Natural killer cell (primary cell): ENCODE data around the gene ZNF778. TPM values are rescaled to one million over a fixed set of nuclear protein-coding genes. Genes with fewer than 3 reads are reported as not detected.

Experiments used
- ATAC-seq, 3 donors: fragments of 150-1000 bp in 2 of 3; fragments of 200-7000 bp in 1 of 3; cut with Tn5 transposase; 1 replicate in 1 of 3; 2 replicates in 2 of 3; pipeline ENCODE4 v1.10.0; 2021; ENCODE audit warnings: mild to moderate bottlenecking in 2 of 3, moderate library complexity in 2 of 3
- DNase-seq, 2 donors: peaks; one replicate each; pipeline versions ENCODE4 v3.0.0 to v3.0.0-alpha.2; 2013 to 2021; ENCODE audit warnings: mixed read lengths in 1 of 2
- H3K27ac ChIP-seq: one replicate; pipeline ENCODE4 v1.5.1; 2013; ENCODE audit warnings: mild to moderate bottlenecking, low read length
- H3K27me3 ChIP-seq: one replicate; pipeline ENCODE4 v1.6.1; 2013; ENCODE audit warnings: low read length; ENCODE audit not compliant: control insufficient read depth, insufficient read depth
- H3K36me3 ChIP-seq: one replicate; pipeline ENCODE4 v1.6.1; 2013; ENCODE audit warnings: low read length; ENCODE audit not compliant: control insufficient read depth, insufficient read depth
- H3K4me1 ChIP-seq: one replicate; pipeline ENCODE4 v1.6.1; 2013; ENCODE audit warnings: low read length; ENCODE audit not compliant: control insufficient read depth, insufficient read depth
- H3K4me3 ChIP-seq: one replicate; pipeline ENCODE4 v1.5.1; 2013; ENCODE audit warnings: low read length
- H3K9me3 ChIP-seq: one replicate; pipeline ENCODE4 v1.6.1; 2013; ENCODE audit warnings: low read length; ENCODE audit not compliant: control insufficient read depth, insufficient read depth
- H3K27ac Mint-ChIP-seq, 2 donors: one replicate each; pipeline ENCODE4 v1.8.0; 2022; ENCODE audit warnings: mild to moderate bottlenecking in 2 of 2, mixed read lengths in 2 of 2, moderate library complexity in 1 of 2
- H3K27me3 Mint-ChIP-seq, 2 donors: one replicate each; pipeline ENCODE4 v1.8.0; 2022; ENCODE audit warnings: low read depth in 2 of 2, mixed read lengths in 2 of 2
- H3K36me3 Mint-ChIP-seq: one replicate; pipeline ENCODE4 v1.8.0; 2022; ENCODE audit warnings: mixed read lengths
- H3K4me1 Mint-ChIP-seq, 2 donors: one replicate each; pipeline ENCODE4 v1.8.0; 2022; ENCODE audit warnings: mixed read lengths in 2 of 2
- H3K4me3 Mint-ChIP-seq: one replicate; pipeline ENCODE4 v1.8.0; 2022; ENCODE audit warnings: mild to moderate bottlenecking, moderate library complexity, mixed read lengths
- H3K9me3 Mint-ChIP-seq, 2 donors: one replicate each; pipeline ENCODE4 v1.8.0; 2022; ENCODE audit warnings: mixed read lengths in 2 of 2
- WGBS: methylation state at CpG from one replicate; pipeline ENCODE4 v1.1.7; 2013; ENCODE audit warnings: missing lambda C conversion rate; ENCODE audit not compliant: insufficient coverage; 5-methylcytosine and 5-hydroxymethylcytosine counted together
- intact Hi-C: fragments of 100-400 bp; cut with micrococcal nuclease; formaldehyde crosslinking; loops from one replicate; pipeline ENCODE4 v1.14.2; 2022
- total RNA-seq, 4 donors: library from RNA; stranded (reverse); fragments of 120-200 nt in 1 of 4; gene quantifications; one replicate each; pipeline versions ENCODE4 v1.2.3 to v1.2.4, GENCODE V29; 2013 to 2022
- TF ChIP-seq, protein P1 (sequence below): fragments of 200-600 bp; IDR thresholded peaks from one replicate; pipeline ENCODE4 v1.8.0; 2022; ENCODE audit warnings: antibody characterized with exemption

Gene ZNF778
- 10 to 100 TPM in 2 of 3 donors, 1 to 10 TPM in 1; 7.0 to 14.1 (median 11.8) TPM for total RNA-seq
- total RNA-seq (2013), result 11.3 TPM

DNA sequence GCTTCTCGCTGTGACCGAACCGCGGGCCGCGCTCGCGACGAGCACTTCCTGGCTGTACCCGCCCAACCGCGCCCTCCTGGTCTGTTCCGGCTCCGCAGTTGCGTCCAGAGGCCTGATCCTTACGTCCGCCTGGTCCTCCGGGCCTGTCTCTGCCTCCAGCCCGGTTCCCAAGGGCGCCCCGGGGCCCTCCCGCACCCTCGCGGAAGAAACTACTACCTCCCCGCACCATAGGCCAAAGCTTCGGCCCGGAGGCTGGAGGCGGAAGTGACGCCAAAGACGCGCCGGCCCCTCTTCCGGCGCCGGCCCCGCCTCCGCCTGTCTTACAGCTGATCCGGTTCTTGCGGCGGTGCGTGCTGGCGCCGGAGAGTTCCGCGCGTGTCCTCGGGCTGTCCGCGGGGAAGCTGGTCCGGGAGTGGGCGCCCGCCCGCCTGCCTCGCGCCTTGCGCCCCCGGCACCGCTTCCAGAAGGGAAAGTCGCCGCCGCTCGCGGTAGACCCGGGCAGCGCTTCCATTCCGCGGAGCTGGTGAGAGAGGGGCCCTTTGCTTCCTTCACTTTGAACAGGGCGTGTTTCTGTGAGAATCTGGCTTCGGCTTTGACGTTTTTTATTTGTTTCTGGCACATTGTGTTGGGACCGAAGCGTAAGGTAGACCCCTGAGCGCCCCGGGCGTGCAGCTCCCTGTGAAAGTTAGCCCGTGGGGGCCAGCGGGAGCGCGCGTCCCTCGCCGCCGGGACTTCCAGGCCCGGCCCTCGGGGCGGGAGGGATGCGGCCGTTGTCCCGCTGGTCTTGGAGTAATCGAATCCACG lies at the start of gene ZNF778:
TSS of gene ZNF778 (plus strand) at position 316 of the 804 bp plus-strand sequence. CDS start 3,425 bp downstream, outside the sequence.
- peak within 1 kb of the TSS; percentile 99 for H3K27ac ChIP-seq

DNA sequence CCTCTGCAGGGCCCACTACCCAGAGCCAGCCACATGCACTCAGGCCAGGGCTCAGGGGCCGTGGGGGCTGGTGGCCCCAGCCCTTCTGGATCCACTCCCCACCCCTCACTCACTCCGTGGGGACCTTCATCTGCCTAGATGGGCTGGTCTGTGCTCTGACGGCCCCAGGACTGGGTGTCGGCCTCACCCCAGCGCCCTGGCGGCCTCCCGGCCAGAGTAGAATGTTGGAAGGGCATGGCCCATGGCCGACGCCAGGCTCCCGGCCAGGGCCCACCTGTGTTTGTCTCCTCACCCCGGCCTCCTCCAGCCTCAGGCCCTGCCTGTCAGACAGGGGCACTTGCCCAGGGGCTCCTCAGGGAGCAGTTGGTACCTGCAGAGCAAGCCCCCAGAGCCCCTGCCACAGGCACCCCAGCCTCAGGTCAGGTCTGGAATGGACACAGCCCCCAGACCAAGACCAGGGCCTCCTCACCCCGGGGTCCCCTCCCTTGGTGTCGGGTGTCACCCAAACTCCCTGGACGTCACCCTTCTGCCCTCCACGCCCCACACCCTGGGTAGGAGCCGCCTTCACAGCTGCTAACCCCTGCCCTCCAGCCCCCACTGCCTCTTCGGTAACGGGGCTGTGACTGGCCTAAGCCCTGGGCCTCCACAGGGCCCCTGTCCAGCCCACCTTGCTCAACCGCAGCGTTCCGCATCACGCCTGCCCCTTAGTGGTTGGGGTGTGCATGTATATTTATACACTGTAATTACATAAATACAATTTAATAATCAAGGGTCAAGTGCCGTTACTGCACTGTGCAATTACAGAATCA lies 48.9 kb upstream of the ZNF778 start:
- TF ChIP-seq, protein P1, sequence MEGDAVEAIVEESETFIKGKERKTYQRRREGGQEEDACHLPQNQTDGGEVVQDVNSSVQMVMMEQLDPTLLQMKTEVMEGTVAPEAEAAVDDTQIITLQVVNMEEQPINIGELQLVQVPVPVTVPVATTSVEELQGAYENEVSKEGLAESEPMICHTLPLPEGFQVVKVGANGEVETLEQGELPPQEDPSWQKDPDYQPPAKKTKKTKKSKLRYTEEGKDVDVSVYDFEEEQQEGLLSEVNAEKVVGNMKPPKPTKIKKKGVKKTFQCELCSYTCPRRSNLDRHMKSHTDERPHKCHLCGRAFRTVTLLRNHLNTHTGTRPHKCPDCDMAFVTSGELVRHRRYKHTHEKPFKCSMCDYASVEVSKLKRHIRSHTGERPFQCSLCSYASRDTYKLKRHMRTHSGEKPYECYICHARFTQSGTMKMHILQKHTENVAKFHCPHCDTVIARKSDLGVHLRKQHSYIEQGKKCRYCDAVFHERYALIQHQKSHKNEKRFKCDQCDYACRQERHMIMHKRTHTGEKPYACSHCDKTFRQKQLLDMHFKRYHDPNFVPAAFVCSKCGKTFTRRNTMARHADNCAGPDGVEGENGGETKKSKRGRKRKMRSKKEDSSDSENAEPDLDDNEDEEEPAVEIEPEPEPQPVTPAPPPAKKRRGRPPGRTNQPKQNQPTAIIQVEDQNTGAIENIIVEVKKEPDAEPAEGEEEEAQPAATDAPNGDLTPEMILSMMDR, result no peak
- no peaks in the 10 kb centered on the region for H3K9me3 ChIP-seq
- peaks cover 7 to 8% of the 10 kb centered on the region in 2 donors for H3K4me1 Mint-ChIP-seq
- H3K4me3 Mint-ChIP-seq, result no peak overlapping the region
- H3K27me3 ChIP-seq, result peaks cover 12% of the 10 kb centered on the region
- H3K4me1 ChIP-seq, result peaks cover 33% of the 10 kb centered on the region
- H3K27me3 Mint-ChIP-seq, result peaks cover 0 to 6% of the 10 kb centered on the region in 2 donors
- no peak overlapping the region for H3K4me3 ChIP-seq
- H3K36me3 Mint-ChIP-seq, result no peaks in the 10 kb centered on the region
- no peaks in the 10 kb centered on the region for H3K36me3 ChIP-seq
- 89% methylated on average over 19 of the region's 23 CpGs for WGBS
- no peak for DNase-seq
- no peak for ATAC-seq
- no peak overlapping the region for H3K27ac ChIP-seq
- intact Hi-C loops, result loop anchor here (5.0 kb wide), 1 partner anchor 226 kb away; no protein-coding TSS in a partner anchor
- H3K9me3 Mint-ChIP-seq, result no peaks in the 10 kb centered on the region
- H3K27ac Mint-ChIP-seq, result no peak overlapping the region

More for the DNA sequence above, at the start of gene ZNF778:
- TF ChIP-seq, protein P1, result no peak
- Histone ChIP-seq H3K27me3 (no peaks in the 10 kb centered on the region), H3K4me3 (peak within 1 kb of the TSS; percentile 96), H3K4me1 (peaks cover 19% of the 10 kb centered on the region), H3K36me3 (peaks cover 12% of the 10 kb centered on the region), H3K9me3 (no peaks in the 10 kb centered on the region)
- ATAC-seq, result peak; percentile 79 to 88 (median 84)
- Mint-ChIP-seq H3K27me3 (no peaks in the 10 kb centered on the region), H3K4me1 (peaks cover 23 to 41% of the 10 kb centered on the region in 2 donors), H3K9me3 (no peaks in the 10 kb centered on the region), H3K27ac (peak within 1 kb of the TSS; percentile 85 to 98), H3K36me3 (peaks cover 3% of the 10 kb centered on the region), H3K4me3 (peak within 1 kb of the TSS; percentile 96)
- WGBS, result under 1% methylated on average over 91 of the region's 91 CpGs
- DNase-seq, result peak; percentile 81 to 92
- intact Hi-C loops, result loop anchor here (2.0 to 10.0 kb wide), 3 partner anchors 103 to 473 kb away; partner anchors contain the start of gene ACSF3

DNA sequence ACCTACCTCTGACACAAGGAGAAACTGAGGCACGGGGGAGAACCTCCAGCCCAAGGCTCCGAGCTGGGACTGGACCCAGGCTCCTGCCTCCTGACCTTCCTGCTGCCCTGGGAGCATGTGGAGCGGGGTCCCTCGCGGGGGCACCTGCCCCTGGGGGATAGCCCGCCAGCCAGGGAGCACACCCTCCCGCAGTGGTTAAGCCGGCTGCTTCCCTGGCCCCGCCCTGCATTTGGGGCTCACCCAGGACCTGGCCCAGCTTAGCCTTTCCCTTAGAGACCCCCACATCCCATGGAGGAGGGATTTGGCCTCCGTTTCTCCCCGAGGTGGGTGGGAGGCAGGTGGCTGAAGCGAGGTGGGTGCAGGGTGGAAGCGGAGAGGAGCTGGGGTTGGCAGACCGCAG lies 47.7 kb upstream of the ZNF778 start:
- H3K27ac Mint-ChIP-seq, result no peak overlapping the region
- no peaks in the 10 kb centered on the region for H3K36me3 ChIP-seq
- H3K27me3 Mint-ChIP-seq, result peaks cover 0 to 4% of the 10 kb centered on the region in 2 donors
- H3K27me3 ChIP-seq, result peaks cover 12% of the 10 kb centered on the region
- H3K4me3 ChIP-seq, result no peak overlapping the region
- DNase-seq, result no peak
- TF ChIP-seq, protein P1, result no peak
- H3K27ac ChIP-seq, result no peak overlapping the region
- no peaks in the 10 kb centered on the region for H3K9me3 Mint-ChIP-seq
- H3K4me1 ChIP-seq, result peaks cover 34% of the 10 kb centered on the region
- no peak overlapping the region for H3K4me3 Mint-ChIP-seq
- intact Hi-C loops, result loop anchor here (2.0 to 5.0 kb wide), 2 partner anchors 23 to 227 kb away; no protein-coding TSS in a partner anchor
- ATAC-seq, result no peak
- H3K9me3 ChIP-seq, result no peaks in the 10 kb centered on the region
- H3K36me3 Mint-ChIP-seq, result no peaks in the 10 kb centered on the region
- peaks cover 7 to 8% of the 10 kb centered on the region in 2 donors for H3K4me1 Mint-ChIP-seq
- 77% methylated on average over 14 of the region's 14 CpGs for WGBS
